ENCODE results near the gene KRTAP10-11. TPM values are rescaled to one million over a fixed set of nuclear protein-coding genes. Genes with fewer than 3 reads are reported as not detected.

KRTAP10-11 gene
- total RNA-seq, 1 donor from 2014 or later = not detected

DNA sequence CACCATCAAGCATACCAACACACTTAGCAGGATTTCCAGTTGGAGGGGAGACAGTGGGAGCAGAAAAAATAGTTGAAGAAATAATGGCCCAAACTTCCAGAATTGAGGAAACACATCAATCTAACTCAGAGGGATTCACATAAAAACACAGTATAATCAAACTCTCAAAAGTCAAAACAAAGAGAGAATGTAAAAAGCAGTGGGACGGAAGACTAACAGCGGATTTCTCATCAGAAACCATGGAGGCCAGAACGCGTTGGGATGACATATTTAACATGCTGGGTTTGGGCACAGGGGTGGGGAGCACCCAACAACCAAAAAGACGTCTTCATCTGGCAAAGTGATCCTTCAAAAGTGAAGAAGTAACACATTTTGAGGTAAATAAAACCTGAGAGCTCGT lies 26.3 kb upstream of the KRTAP10-11 start:
- no peaks in the 10 kb centered on the region for H4K20me1 ChIP-seq (ENCODE audit: insufficient read depth, low read length)
- Mint-ChIP-seq H3K4me1 (ENCODE audit: low read depth, unreplicated experiment) (no peaks in the 10 kb centered on the region), H3K27me3 (ENCODE audit: low read depth, unreplicated experiment) (peaks cover 10% of the 10 kb centered on the region), H3K9me3 (ENCODE audit: unreplicated experiment) (peaks cover 41% of the 10 kb centered on the region), H3K4me3 (ENCODE audit: unreplicated experiment) (no peak overlapping the region), H3K36me3 (ENCODE audit: low read depth, unreplicated experiment) (no peaks in the 10 kb centered on the region), H3K27ac (ENCODE audit: unreplicated experiment) (no peak overlapping the region)
- H3K27me3 ChIP-seq (ENCODE audit: insufficient read depth, low read length) = no peaks in the 10 kb centered on the region
- H3K4me2 ChIP-seq (ENCODE audit: low read length) = no peak overlapping the region
- H3K9me3 ChIP-seq (ENCODE audit: insufficient read depth, low read depth, low read length) = peaks cover 4% of the 10 kb centered on the region
- H2AFZ ChIP-seq (ENCODE audit: low read depth, low read length) = no peak overlapping the region
- no peak overlapping the region for H3K4me3 ChIP-seq (ENCODE audit: insufficient read depth, low read depth, low read length)
- no peak overlapping the region for H3K27ac ChIP-seq (ENCODE audit: low read depth, low read length)
- no peaks in the 10 kb centered on the region for H3K36me3 ChIP-seq (ENCODE audit: insufficient read depth, low read length)
- no peak overlapping the region for H3K9ac ChIP-seq (ENCODE audit: low read length)
- H3K79me2 ChIP-seq (ENCODE audit: insufficient read depth, low read length) = no peaks in the 10 kb centered on the region
- FAIRE-seq (no peak), DNase-seq (ENCODE audit: low read depth) (no peak)
- TF ChIP-seq, protein P1, sequence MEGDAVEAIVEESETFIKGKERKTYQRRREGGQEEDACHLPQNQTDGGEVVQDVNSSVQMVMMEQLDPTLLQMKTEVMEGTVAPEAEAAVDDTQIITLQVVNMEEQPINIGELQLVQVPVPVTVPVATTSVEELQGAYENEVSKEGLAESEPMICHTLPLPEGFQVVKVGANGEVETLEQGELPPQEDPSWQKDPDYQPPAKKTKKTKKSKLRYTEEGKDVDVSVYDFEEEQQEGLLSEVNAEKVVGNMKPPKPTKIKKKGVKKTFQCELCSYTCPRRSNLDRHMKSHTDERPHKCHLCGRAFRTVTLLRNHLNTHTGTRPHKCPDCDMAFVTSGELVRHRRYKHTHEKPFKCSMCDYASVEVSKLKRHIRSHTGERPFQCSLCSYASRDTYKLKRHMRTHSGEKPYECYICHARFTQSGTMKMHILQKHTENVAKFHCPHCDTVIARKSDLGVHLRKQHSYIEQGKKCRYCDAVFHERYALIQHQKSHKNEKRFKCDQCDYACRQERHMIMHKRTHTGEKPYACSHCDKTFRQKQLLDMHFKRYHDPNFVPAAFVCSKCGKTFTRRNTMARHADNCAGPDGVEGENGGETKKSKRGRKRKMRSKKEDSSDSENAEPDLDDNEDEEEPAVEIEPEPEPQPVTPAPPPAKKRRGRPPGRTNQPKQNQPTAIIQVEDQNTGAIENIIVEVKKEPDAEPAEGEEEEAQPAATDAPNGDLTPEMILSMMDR (IDR thresholded peaks at IDR 0.05; ENCODE audit: insufficient read depth, low read depth, low read length) = no peak
- no peak for TF ChIP-seq EZH2 (IDR thresholded peaks at IDR 0.05; ENCODE audit: insufficient read depth, low read length)
- no peaks in the 10 kb centered on the region for H3K4me1 ChIP-seq (ENCODE audit: insufficient read depth, low read length)

DNA sequence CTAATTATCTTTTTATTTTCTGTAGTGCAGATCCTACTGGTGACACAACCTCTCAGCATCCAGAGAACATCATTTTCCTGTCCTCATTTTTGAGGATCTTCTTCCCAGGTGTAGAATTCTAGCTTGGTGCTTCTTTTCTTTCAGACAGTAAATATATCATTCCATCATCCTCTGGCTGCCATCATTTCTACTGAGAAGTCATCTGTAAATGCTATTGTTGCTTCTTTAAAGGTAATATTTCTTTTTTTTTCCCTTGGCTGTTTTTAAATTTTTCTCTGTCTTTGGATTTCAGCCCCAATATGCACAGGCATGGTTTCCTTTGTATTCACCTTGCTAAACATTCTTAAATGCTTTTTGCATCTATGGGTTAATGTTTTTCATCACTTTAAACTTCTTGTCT lies 22.6 kb upstream of the KRTAP10-11 start:
- TF ChIP-seq, protein P1 (IDR thresholded peaks at IDR 0.05; ENCODE audit: insufficient read depth, low read depth, low read length) = no peak
- TF ChIP-seq EZH2 (IDR thresholded peaks at IDR 0.05; ENCODE audit: insufficient read depth, low read length) = no peak

DNA sequence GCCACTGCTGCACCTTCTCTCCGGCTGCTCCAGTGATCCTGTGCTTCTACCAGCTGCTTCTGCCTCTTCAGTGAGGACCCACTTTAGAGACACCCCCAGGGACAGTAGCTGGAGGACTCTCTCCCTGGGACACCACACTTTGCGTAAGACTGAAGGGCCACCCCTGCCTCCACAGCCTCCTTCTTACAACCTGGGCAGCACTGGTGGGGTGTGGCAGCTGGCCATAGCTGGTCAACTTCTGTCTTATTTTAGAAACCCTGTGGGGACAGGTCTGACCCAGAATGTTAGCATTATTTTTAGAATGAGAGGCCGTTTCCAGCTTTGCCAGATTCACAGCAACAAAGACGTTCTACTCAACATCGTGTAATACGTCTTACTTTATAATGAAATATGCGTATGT lies 20.5 kb upstream of the KRTAP10-11 start:
- FAIRE-seq (no peak), DNase-seq (ENCODE audit: low read depth) (no peak)
- no peaks in the 10 kb centered on the region for H3K79me2 ChIP-seq (ENCODE audit: insufficient read depth, low read length)
- Mint-ChIP-seq H3K27ac (ENCODE audit: unreplicated experiment) (no peak overlapping the region), H3K36me3 (ENCODE audit: low read depth, unreplicated experiment) (no peaks in the 10 kb centered on the region), H3K9me3 (ENCODE audit: unreplicated experiment) (peaks cover 30% of the 10 kb centered on the region), H3K4me3 (ENCODE audit: unreplicated experiment) (no peak overlapping the region), H3K4me1 (ENCODE audit: low read depth, unreplicated experiment) (no peaks in the 10 kb centered on the region), H3K27me3 (ENCODE audit: low read depth, unreplicated experiment) (peaks cover 4% of the 10 kb centered on the region)
- TF ChIP-seq, protein P1 (IDR thresholded peaks at IDR 0.05; ENCODE audit: insufficient read depth, low read depth, low read length) = no peak
- TF ChIP-seq EZH2 (IDR thresholded peaks at IDR 0.05; ENCODE audit: insufficient read depth, low read length) = no peak
- peaks cover 8% of the 10 kb centered on the region for H3K9me3 ChIP-seq (ENCODE audit: insufficient read depth, low read depth, low read length)
- H3K36me3 ChIP-seq (ENCODE audit: insufficient read depth, low read length) = no peaks in the 10 kb centered on the region
- H3K4me3 ChIP-seq (ENCODE audit: insufficient read depth, low read depth, low read length) = no peak overlapping the region
- H3K27me3 ChIP-seq (ENCODE audit: insufficient read depth, low read length) = no peaks in the 10 kb centered on the region
- H4K20me1 ChIP-seq (ENCODE audit: insufficient read depth, low read length) = no peaks in the 10 kb centered on the region
- no peak overlapping the region for H3K9ac ChIP-seq (ENCODE audit: low read length)
- no peak overlapping the region for H2AFZ ChIP-seq (ENCODE audit: low read depth, low read length)
- H3K4me1 ChIP-seq (ENCODE audit: insufficient read depth, low read length) = no peaks in the 10 kb centered on the region
- no peak overlapping the region for H3K4me2 ChIP-seq (ENCODE audit: low read length)
- H3K27ac ChIP-seq (ENCODE audit: low read depth, low read length) = no peak overlapping the region

More for the DNA sequence above, 22.6 kb upstream of the KRTAP10-11 start:
- H2AFZ ChIP-seq (ENCODE audit: low read depth, low read length) = no peak overlapping the region
- no peak overlapping the region for H3K27ac ChIP-seq (ENCODE audit: low read depth, low read length)
- H3K79me2 ChIP-seq (ENCODE audit: insufficient read depth, low read length) = no peaks in the 10 kb centered on the region
- no peak for DNase-seq (ENCODE audit: low read depth)
- H3K4me2 ChIP-seq (ENCODE audit: low read length) = no peak overlapping the region
- no peak overlapping the region for H3K4me3 Mint-ChIP-seq (ENCODE audit: unreplicated experiment)
- no peak for FAIRE-seq
- H3K9me3 Mint-ChIP-seq (ENCODE audit: unreplicated experiment) = peaks cover 40% of the 10 kb centered on the region
- H3K27ac Mint-ChIP-seq (ENCODE audit: unreplicated experiment) = no peak overlapping the region
- H4K20me1 ChIP-seq (ENCODE audit: insufficient read depth, low read length) = no peaks in the 10 kb centered on the region
- H3K36me3 Mint-ChIP-seq (ENCODE audit: low read depth, unreplicated experiment) = no peaks in the 10 kb centered on the region
- no peak overlapping the region for H3K9ac ChIP-seq (ENCODE audit: low read length)
- no peaks in the 10 kb centered on the region for H3K36me3 ChIP-seq (ENCODE audit: insufficient read depth, low read length)
- peaks cover 4% of the 10 kb centered on the region for H3K9me3 ChIP-seq (ENCODE audit: insufficient read depth, low read depth, low read length)
- no peaks in the 10 kb centered on the region for H3K4me1 Mint-ChIP-seq (ENCODE audit: low read depth, unreplicated experiment)
- peaks cover 4% of the 10 kb centered on the region for H3K27me3 Mint-ChIP-seq (ENCODE audit: low read depth, unreplicated experiment)
- no peaks in the 10 kb centered on the region for H3K27me3 ChIP-seq (ENCODE audit: insufficient read depth, low read length)
- no peak overlapping the region for H3K4me3 ChIP-seq (ENCODE audit: insufficient read depth, low read depth, low read length)
- no peaks in the 10 kb centered on the region for H3K4me1 ChIP-seq (ENCODE audit: insufficient read depth, low read length)

Measured in astrocyte (in vitro differentiated cells and primary cell).